HG03108 (cell line): ENCODE results near the gene MEGF10.
"Not testable (repeated sequence)": the region's sequence is repeated elsewhere in the genome, so short reads cannot be mapped to it uniquely, and the experiment has no call there.

ENCODE experiments used
- ATAC-seq: cut with Tn5 transposase; IDR thresholded peaks from one replicate; pipeline ENCODE4 v1.9.1; 2021; ENCODE audit warnings: moderate library complexity; ENCODE audit not compliant: unreplicated experiment

Gene MEGF10

DNA sequence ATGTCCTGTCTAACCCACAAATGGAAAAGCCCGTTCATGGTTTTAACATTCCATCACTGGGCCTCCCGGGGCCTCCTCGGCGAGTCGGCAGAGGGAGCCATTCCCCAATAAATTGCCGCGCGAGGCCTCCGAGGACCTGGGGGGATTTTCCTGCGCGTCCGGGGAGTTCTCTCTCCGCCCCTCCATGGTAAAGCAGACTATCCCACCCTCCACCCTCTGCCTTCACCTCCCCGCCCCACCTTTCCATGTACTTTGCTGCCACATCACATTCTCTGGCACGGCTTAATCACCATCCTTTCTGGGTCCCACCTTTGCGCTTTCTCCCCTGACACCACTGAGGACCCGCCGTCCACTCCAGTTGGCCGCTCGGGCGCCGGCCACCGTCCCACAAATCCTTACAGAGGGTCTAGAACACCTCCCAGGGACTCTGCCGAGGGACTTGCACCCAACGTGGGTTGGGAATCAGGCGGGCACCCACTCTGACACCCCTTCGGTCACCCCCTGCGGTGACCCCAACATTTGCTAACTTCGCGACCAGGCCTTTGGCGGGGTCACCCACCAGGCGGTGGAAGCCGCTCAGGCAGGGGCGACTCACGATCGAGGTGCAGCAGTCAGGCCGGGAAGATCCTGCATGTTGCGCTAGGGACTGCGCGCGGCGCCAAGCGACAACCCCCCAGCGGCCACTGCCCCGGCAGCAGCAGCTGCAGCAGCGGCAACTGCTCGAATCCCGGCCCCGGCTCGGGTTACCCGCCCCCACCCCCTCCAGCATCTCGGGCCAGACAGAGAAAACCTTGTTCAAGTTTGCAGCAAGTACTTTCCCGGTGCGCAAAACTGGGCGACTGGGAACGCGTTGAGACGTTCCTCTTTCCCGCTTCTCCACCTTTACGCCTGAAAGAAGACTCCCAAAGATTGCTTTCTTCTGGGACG is at the start of gene MEGF10:
MEGF10 (plus strand) TSS at position 778 of the 927 bp plus-strand sequence. CDS start 40,513 bp downstream, outside the sequence.
- no peak for ATAC-seq

DNA sequence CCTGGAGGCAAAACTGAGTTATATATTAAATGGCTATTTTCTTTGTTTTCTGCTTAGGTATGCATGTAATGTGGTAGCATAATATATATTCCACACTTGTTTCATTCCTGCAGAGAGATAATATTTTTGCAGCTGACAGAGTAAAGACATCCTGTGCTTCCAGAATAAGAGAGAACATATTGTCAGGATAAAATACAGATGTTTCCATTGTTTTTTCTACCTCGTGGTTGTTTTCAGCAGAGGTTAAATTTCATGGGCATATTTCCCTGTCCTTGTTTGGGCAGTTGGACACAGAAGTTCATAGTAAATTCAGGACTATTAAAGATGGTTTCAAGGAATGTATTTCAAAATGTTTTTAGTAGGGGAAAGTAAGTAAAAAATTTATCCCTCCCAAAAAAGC is 47.6 kb upstream of the MEGF10 start:
- no peak for ATAC-seq

GRCh38 chr5:127254729-127255284 is 35.8 kb upstream of the MEGF10 start:
- no peak for ATAC-seq

DNA sequence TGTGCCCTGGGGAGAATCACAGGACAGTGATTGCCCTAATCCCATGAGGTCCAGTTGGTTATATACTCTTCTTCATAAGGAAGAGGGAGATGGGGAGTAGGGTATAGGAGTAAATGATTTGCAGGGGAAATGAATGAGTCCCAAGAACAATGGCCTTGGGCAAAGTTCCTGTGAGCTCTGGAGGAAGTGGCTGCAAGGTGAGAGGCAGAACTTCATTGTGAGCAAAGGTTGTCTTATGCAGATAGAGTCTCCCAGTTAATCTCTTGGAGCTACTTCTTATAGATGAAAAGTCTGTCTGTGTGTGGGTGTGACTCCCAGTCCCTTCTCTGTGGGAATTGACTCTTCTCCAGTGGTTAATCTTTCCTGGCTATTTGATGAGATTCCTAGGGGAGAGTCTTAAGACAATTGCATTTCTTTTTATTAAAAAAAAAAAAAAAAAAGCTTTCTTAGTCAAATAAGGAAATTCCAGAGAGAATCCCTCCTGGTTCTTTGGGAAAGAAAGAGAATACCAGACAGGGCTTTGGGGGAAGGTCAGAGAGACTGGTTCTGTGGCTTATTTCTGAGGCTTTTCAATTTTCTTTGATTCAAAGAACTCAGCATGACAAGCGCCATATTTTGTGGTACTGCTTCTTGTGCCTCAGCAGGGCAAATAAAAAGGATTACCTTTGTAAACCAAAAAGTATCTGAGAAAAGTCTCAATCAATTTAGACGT is 33.6 kb upstream of the MEGF10 start:
- ATAC-seq: no peak

- ATAC-seq: no peak
Observed at GRCh38 chr5:127260686-127261085, 29.9 kb upstream of the MEGF10 start.

GRCh38 chr5:127265473-127265872 is 25.1 kb upstream of the MEGF10 start:
- ATAC-seq: not testable (repeated sequence)

DNA sequence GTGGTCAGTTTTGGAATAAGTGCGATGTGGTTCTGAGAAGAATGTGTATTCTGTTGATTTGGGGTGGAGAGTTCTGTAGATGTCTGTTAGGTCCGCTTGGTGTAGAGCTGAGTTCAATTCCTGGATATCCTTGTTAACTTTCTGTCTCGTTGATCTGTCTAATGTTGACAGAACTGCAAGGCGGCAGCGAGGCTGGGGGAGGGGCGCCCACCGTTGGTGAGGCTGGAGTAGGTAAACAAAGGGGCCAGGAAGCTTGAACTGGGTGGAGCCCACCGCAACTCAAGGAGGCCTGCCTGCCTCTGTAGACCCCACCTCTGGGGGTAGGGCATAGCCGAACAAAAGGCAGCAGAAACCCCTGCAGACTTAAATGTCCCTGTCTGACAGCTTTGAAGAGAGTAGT is 22.3 kb upstream of the MEGF10 start:
- not testable (repeated sequence) for ATAC-seq

- not testable (repeated sequence) for ATAC-seq
Observed at GRCh38 chr5:127270713-127271112, 19.9 kb upstream of the MEGF10 start.

GRCh38 chr5:127275641-127276193 is 14.9 kb upstream of the MEGF10 start:
- ATAC-seq: no peak

DNA sequence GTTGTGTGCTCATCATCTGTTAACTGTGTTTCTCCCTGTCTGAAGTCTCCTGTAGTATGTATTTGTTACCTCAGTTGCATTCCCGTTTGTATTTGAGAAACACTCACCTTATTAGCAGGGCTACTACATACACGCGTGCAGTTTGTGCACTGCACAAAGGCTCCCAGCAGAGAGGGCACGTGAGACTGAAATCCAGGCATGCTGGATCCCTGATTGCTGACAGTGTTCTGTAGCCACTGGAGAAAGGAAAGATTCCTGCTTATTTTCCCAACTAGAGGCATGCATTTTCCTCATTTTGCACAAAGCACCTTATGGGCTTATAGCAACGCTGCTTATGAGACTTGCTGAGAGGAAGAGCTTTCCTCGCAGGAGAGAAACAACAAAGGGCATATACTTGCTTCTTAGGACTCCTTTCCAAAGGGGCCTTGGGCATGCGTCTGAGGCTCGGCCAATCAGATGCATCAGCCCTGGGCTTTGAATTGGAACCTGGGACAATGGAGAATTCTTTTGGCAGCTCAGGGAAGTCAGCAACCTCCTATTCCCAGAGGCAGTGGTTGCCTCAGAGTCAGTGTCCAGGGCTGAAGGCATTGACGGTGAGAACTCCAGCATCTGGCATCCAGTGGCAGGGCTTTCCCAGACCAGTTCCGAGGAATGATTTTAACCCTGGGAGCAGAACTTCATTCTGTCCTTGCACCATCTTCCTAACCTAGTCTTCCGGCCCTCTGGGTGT is 9.9 kb upstream of the MEGF10 start:
- no peak for ATAC-seq

DNA sequence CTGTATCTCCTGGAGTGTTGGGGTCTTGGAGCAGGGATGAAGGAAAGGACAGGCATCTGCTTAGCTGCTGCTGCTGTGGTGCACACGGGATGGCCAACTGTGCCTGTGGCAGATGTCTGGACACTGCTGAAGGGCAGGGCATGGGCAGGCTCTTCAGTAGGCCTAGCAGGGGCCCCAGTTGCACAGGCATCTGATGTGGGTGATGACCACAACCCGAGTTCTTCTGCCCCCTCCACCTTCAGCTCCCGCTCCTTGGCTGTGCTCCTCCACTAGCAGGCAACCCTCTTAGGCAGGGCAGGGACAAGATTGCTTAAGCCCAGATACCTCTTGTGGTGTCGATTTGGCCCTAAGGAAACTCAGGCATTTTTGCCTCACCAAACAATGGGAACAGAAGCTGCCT is 9.0 kb upstream of the MEGF10 start:
- ATAC-seq: no peak

- ATAC-seq: no peak
Observed at GRCh38 chr5:127288676-127289075, 1.9 kb upstream of the MEGF10 start.

DNA sequence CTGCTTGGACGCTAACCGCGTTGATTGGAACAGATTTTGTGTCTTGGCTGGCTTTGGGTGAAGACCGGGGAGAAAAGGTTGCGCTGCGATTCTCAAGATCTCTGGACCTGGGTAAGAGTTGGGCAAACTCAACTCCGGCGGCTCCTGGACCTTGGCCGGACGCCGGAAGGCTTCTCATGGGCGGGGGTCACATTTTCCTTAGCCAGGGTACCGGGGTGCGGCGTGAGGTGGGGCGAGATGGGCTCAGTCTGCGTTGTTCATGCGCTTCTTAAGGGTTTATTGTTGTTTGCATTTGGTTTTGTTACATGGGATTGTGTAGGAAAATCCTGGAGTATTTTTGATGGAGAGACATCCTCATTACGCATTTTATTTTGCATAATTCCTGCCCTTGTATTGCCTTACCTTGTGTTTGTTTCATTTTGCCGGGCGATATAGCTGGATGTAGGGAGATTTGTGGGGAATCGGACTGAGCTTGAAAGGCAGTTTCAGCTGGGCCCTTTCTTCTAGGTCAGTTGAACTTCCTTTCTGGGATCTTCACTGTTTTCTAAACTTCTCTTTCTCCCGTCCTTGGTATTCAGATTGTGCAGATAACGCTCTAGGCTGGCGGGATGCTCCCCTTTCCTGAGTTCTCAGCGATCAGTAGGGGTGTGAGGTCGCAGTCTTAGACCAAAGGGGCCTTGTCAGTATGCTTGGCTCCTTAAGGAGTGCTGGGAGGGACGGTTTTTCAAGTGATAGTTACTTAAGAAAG is 524 bp downstream of the MEGF10 start:
- ATAC-seq: no peak

DNA sequence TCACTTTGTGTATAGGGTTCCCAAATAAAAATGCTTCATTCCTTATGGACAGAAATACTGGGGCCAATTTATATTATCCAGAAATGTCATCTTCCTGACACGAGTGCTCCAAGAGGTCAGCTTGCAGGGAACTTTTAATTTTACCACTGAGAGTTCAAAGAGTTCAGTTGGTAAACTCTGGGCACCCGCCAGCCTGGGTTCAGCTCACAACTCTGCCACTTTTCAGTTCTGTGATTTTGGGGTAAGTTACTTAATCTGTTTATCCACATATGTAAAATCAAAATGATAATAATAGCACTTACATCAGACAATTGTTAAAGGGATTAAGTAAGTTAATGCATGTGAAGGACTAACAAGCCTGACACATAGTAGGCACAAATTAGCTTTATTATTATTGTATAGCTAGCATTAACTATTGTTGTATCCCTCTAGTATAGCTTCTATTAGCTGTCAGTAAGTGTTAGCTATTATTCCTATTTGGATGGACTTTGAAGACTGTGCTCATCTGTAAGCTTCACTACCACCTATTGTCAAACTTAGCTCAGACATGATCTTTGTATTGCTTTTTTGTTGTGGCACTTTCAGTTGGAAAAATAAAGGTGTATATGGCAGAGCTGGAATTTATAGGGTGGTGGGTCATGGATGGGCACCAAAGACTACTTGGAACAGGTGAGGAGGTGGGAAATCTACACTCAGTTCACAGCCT is 1.6 kb downstream of the MEGF10 start:
- no peak for ATAC-seq

- no peak for ATAC-seq
Observed at GRCh38 chr5:127293373-127293772, 2.8 kb downstream of the MEGF10 start.

GRCh38 chr5:127294829-127295228 is 4.2 kb downstream of the MEGF10 start:
- no peak for ATAC-seq

DNA sequence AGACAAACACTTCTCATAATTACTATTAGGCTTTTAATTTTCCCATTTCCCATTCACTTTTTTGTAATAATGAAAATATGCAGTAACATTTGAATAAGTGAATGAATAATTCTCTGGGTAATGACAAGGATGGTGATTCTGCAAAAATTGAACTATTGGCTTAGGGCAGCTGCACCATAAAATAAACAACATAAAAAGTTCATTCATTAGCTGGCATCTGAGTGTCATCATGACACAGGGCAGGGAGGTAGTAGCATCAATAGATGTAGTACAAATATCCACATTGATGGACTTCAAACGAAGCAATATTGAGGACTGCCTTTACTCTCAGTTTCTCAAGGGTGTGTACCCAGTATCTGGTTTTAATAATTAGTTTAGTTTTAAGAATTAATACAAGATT is 4.9 kb downstream of the MEGF10 start:
- ATAC-seq: no peak

DNA sequence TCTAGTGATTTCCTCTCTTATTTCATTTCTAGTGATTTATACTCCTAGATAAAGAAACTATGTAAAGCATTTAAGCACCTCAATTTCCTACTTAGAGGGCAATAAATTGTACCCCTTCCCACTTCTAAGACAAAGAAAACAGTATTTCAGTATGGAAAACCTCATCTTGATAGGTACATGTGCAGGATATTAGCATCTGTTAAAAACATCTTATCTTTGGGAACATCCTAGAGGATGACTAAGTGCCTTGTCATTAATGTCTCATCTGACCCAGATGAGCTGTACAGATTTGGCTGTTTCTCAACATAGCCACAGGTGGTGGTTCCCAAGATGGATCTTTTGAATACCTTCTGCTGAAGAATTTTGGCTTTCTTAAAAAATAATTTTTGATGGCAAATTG is 5.7 kb downstream of the MEGF10 start:
- no peak for ATAC-seq

DNA sequence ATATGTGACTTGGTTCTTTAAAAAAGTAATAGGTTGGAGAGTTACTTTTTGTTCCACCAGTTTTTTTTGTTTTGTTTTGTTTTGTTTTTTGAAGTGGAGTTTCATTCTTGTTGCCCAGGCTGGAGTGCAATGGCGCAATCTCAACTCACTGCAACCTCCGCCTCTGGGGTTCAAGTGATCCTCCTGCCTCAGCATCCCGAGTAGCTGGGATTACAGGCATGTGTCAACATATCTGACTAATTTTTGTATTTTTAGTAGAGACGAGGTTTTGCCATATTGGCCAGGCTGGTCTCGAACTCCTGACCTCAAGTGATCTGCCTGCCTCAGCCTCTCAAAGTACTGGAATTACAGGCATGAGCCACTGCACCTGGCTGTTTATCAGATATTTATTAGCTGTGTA is 6.3 kb downstream of the MEGF10 start:
- ATAC-seq: not testable (repeated sequence)
